Neural cell (in vitro differentiated cells): ENCODE results near the gene RERE. TPM values are rescaled to one million over a fixed set of nuclear protein-coding genes. Genes with fewer than 3 reads are reported as not detected.

ENCODE experiments used
- H2AFZ ChIP-seq: fragments of 200-600, 300-800 bp; sonication (generic), shearing (Covaris generic); 2 replicates; pipeline ENCODE4 v1.6.0; 2014; ENCODE audit warnings: low read depth, mild to moderate bottlenecking, antibody characterized with exemption, low read length, moderate library complexity
- H3F3A ChIP-seq: fragments of 200-600 bp; shearing (Covaris generic); 2 replicates; pipeline ENCODE4 v1.6.1; 2016; ENCODE audit warnings: mild to moderate bottlenecking, moderate library complexity, mixed read lengths, antibody characterized with exemption, low read length; ENCODE audit not compliant: insufficient read depth, poor library complexity, severe bottlenecking
- H3K27ac ChIP-seq: fragments of 200-600, 300-800 bp; sonication (generic), shearing (Covaris generic); 2 replicates; pipeline ENCODE4 v1.5.1; 2014; ENCODE audit warnings: mild to moderate bottlenecking, low read length, moderate library complexity
- H3K27me3 ChIP-seq: fragments of 300-800, 200-600 bp; sonication (generic), shearing (Covaris generic); 2 replicates; pipeline ENCODE4 v1.6.0; 2014; ENCODE audit warnings: mild to moderate bottlenecking, low read depth, low read length, moderate library complexity; ENCODE audit not compliant: insufficient read depth
- H3K36me3 ChIP-seq: fragments of 300-800, 200-600 bp; sonication (generic), shearing (Covaris generic); 2 replicates; pipeline ENCODE4 v1.5.1; 2014; ENCODE audit warnings: mild to moderate bottlenecking, antibody characterized with exemption, low read length, moderate library complexity; ENCODE audit not compliant: insufficient read depth
- H3K4me2 ChIP-seq: fragments of 300-800, 200-600 bp; sonication (generic), shearing (Covaris generic); 2 replicates; pipeline ENCODE4 v1.6.0; 2014; ENCODE audit warnings: mild to moderate bottlenecking, low read length
- H3K4me3 ChIP-seq: fragments of 300-800, 200-600 bp; sonication (generic), shearing (Covaris generic); 2 replicates; pipeline ENCODE4 v1.5.1; 2014; ENCODE audit warnings: mild to moderate bottlenecking, low read length, moderate library complexity
- H3K79me2 ChIP-seq: fragments of 200-600 bp; shearing (Covaris generic); replicated peaks from 2 replicates; pipeline ENCODE4 v1.6.0; 2014; ENCODE audit warnings: mild to moderate bottlenecking, low read length, moderate library complexity; ENCODE audit not compliant: insufficient read depth
- H3K9ac ChIP-seq: fragments of 300-800, 200-600 bp; sonication (generic), shearing (Covaris generic); 2 replicates; pipeline ENCODE4 v1.6.1; 2016; ENCODE audit warnings: mild to moderate bottlenecking, low read length, mixed read lengths
- H3K9me2 ChIP-seq: fragments of 200-600 bp; shearing (Covaris generic); 2 replicates; pipeline ENCODE4 v1.6.1; 2016; ENCODE audit warnings: mild to moderate bottlenecking, low read length, mixed read lengths; ENCODE audit not compliant: insufficient read depth
- H3K9me3 ChIP-seq: fragments of 200-600, 300-800 bp; sonication (generic), shearing (Covaris generic); 2 replicates; pipeline ENCODE4 v1.6.1; 2016; ENCODE audit warnings: mild to moderate bottlenecking, mixed run types, low read length, moderate library complexity, mixed read lengths
- H4K20me1 ChIP-seq: fragments of 200-600 bp; shearing (Covaris generic); 2 replicates; pipeline ENCODE4 v1.6.1; 2016; ENCODE audit warnings: mild to moderate bottlenecking, mixed run types; ENCODE audit not compliant: insufficient read depth
- CTCF ChIP-seq: fragments of 450-650 bp; IDR thresholded peaks from 2 replicates; pipeline ENCODE4 v1.5.1; 2014; ENCODE audit warnings: antibody characterized with exemption, mild to moderate bottlenecking, moderate library complexity; ENCODE audit not compliant: poor library complexity, severe bottlenecking
- EP300 ChIP-seq: fragments of 450-650 bp; conservative IDR thresholded peaks from 2 replicates; pipeline ENCODE4 v1.6.1; 2014; ENCODE audit warnings: antibody characterized with exemption, mild to moderate bottlenecking, moderate library complexity; ENCODE audit not compliant: poor library complexity, severe bottlenecking
- EZH2 ChIP-seq: fragments of 200-600, 300-800 bp; shearing (Covaris generic), sonication (generic); IDR thresholded peaks from 2 replicates; pipeline ENCODE4 v1.6.1; 2014; ENCODE audit warnings: antibody characterized with exemption, low read length, borderline replicate concordance, mild to moderate bottlenecking; ENCODE audit not compliant: insufficient read depth, poor library complexity, severe bottlenecking
- MXI1 ChIP-seq: fragments of 450-650 bp; conservative IDR thresholded peaks from 2 replicates; pipeline ENCODE4 v1.6.1; 2014; ENCODE audit warnings: antibody characterized with exemption, mild to moderate bottlenecking; ENCODE audit not compliant: poor library complexity, severe bottlenecking
- POLR2AphosphoS5 ChIP-seq: IDR thresholded peaks from 2 replicates; pipeline ENCODE4 v1.6.1; 2012
- RAD21 ChIP-seq: fragments of 450-650 bp; conservative IDR thresholded peaks from 2 replicates; pipeline ENCODE4 v1.6.1; 2014; ENCODE audit warnings: antibody characterized with exemption, mild to moderate bottlenecking, moderate library complexity
- REST ChIP-seq: IDR thresholded peaks from 2 replicates; pipeline ENCODE4 v1.6.1; 2012; ENCODE audit warnings: borderline replicate concordance
- SMC3 ChIP-seq: fragments of 450-650 bp; conservative IDR thresholded peaks from 2 replicates; pipeline ENCODE4 v1.6.1; 2014; ENCODE audit warnings: antibody characterized with exemption, mild to moderate bottlenecking, moderate library complexity; ENCODE audit not compliant: poor library complexity
- TAF1 ChIP-seq: IDR thresholded peaks from 2 replicates; pipeline ENCODE4 v1.6.1; 2012; ENCODE audit warnings: low read depth
- polyA plus RNA-seq: library from polyadenylated mRNA; depleted of rRNA; stranded (reverse); fragments of >200 nt; gene quantifications from 2 replicates; pipeline ENCODE4 v1.2.3, GENCODE V29; 2014

Gene RERE
- polyA plus RNA-seq, 1 donor from 2014 or later, result 21.0 TPM

- Histone ChIP-seq H4K20me1 (peaks cover 5% of the 10 kb centered on the region), H3K79me2 (peaks cover 79% of the 10 kb centered on the region), H3K36me3 (no peaks in the 10 kb centered on the region), H3F3A (peaks cover 6% of the 10 kb centered on the region), H3K27ac (no peak overlapping the region), H3K4me2 (peak overlapping the region; percentile 1), H3K9ac (no peak overlapping the region), H3K4me3 (no peak overlapping the region), H3K9me2 (no peaks in the 10 kb centered on the region), H3K9me3 (no peaks in the 10 kb centered on the region), H3K27me3 (no peaks in the 10 kb centered on the region), H2AFZ (no peak overlapping the region)
- TF ChIP-seq EZH2, result no peak
- TF ChIP-seq POLR2AphosphoS5, result no peak
- no peak for TF ChIP-seq REST
- TF ChIP-seq CTCF, result no peak
Measured at GRCh38 chr1:8682573-8682972, 134.9 kb downstream of the RERE start.

- Histone ChIP-seq H3K9ac (no peak overlapping the region), H3K36me3 (no peaks in the 10 kb centered on the region), H3K27me3 (no peaks in the 10 kb centered on the region), H3K4me2 (no peak overlapping the region), H3K27ac (no peak overlapping the region), H3K4me3 (no peak overlapping the region), H3F3A (peaks cover 6% of the 10 kb centered on the region), H4K20me1 (peaks cover 5% of the 10 kb centered on the region), H3K9me3 (no peaks in the 10 kb centered on the region), H3K79me2 (peaks cover 76% of the 10 kb centered on the region), H3K9me2 (no peaks in the 10 kb centered on the region), H2AFZ (no peak overlapping the region)
- TF ChIP-seq POLR2AphosphoS5 (no peak), CTCF (no peak), REST (no peak), SMC3 (no peak), TAF1 (no peak), RAD21 (no peak), EP300 (no peak), EZH2 (no peak), MXI1 (no peak)
Measured at GRCh38 chr1:8681911-8682310, 135.5 kb downstream of the RERE start.
